Inferior parietal cortex (tissue), 1 donor: ENCODE results near the gene ENO1.

Experiments
- DNase-seq: peaks from one replicate; pipeline ENCODE4 v3.0.0-alpha.2; 2016; ENCODE audit errors: extremely low spot score

ENO1 gene

DNA sequence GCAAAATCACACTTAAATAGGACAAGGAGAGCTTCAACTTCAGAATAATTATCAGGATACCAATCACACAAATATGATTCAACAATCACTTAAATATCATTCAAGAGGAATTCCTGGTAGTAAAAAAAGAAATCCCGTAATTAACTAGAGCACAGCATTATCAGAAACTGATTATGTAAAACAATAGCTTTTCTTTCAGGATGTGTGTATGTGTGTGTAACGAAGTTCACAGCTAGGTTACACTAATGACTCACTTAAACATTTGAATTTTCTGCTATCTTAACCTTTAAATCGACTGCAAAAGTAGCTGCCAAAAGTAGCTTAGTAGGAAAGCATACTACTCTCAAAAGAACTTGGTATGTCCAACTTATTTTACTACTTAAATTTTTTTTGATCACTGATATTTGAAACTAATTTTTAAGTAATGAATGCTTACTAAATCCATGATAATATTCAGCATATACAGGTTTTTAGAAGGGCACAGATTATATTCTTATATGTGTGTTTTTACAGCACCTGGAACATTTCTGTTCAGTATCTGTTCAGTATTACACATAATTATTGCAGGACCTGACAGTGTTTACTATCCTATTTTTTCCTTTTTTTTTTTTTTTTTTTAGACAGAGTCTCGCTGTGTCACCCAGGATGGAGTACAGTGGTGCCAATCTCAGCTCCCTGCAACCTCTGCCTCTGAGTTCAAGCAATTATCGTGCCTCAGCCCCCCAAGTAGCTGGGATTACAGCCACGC, 65.3 kb downstream of the ENO1 start:
- DNase-seq = no peak

DNA sequence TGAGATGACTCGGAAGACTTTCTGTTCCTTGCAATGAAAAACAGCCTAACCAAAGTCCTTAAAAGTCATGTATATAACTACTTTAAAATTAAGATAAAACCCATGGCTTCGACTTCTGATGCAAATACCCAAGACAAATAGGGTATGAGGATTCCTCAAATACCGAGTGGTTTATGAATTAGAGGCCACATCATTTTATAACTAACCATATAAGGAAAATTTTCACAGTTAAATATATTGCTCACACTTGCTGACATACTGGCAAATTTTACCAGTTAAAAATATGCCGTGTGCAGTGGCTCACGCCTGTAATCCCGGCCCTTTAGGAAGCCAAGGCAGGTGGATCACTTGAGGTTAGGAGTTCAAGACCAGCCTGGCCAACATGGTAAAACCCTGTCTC, 66.4 kb downstream of the ENO1 start:
- DNase-seq = no peak
